PC-3 (cell line): Measurements from ENCODE around the gene ZNF835. TPM values are rescaled to one million over a fixed set of nuclear protein-coding genes. Genes with fewer than 3 reads are reported as not detected.

ENCODE experiments used
- ATAC-seq: fragments of 200-7000 bp; cut with Tn5 transposase; 2 replicates; pipeline ENCODE4 v1.9.1; 2020; ENCODE audit warnings: mild to moderate bottlenecking, moderate library complexity
- BruUV-seq: library from RNA; stranded (reverse); fragments of 400-500 nt; replicated peaks from 2 replicates; lab custom pipeline; 2021; lab: Mats Ljungman, UMichigan
- CTCF ChIA-PET: fragments of 300-600 bp; sonication (Branson Sonifier 250); formaldehyde crosslinking; loops from one replicate; lab custom pipeline; 2022; ENCODE audit warnings: antibody characterized with exemption; lab: Charles Lee
- POLR2A ChIA-PET: fragments of 300-600 bp; sonication (Branson Sonifier 250); formaldehyde crosslinking; loops from one replicate; lab custom pipeline; 2022; ENCODE audit warnings: antibody characterized with exemption; ENCODE audit not compliant: unreplicated experiment; lab: Charles Lee
- DNase-seq: peaks from one replicate; pipeline ENCODE4 v3.0.0-alpha.2; 2015
- H2AFZ ChIP-seq: fragments of 300-600 bp; sonication (generic); 2 replicates; pipeline ENCODE4 v1.6.0; 2016; ENCODE audit warnings: antibody characterized with exemption, low read length
- H3F3A ChIP-seq: fragments of 300-600 bp; sonication (generic); one replicate; pipeline ENCODE4 v1.6.0; 2017; ENCODE audit warnings: antibody characterized with exemption, low read length, control low read depth, mild to moderate bottlenecking; ENCODE audit not compliant: unreplicated experiment
- H3K27ac ChIP-seq: fragments of 300-600 bp; sonication (generic); 2 replicates; pipeline ENCODE4 v1.5.1; 2016; ENCODE audit warnings: mild to moderate bottlenecking, low read length
- H3K27me3 ChIP-seq: fragments of 300-600 bp; sonication (generic); 2 replicates; pipeline ENCODE4 v1.6.1; 2016; ENCODE audit warnings: low read length, mixed read lengths
- H3K36me3 ChIP-seq: fragments of 300-600 bp; sonication (generic); 2 replicates; pipeline ENCODE4 v1.6.1; 2016; ENCODE audit warnings: low read depth, mixed run types, low read length, mixed read lengths
- H3K4me1 ChIP-seq: fragments of 300-600 bp; sonication (generic); 2 replicates; pipeline ENCODE4 v1.5.1; 2016; ENCODE audit warnings: low read length; ENCODE audit not compliant: insufficient read depth
- H3K4me2 ChIP-seq: fragments of 300-600 bp; sonication (generic); 2 replicates; pipeline ENCODE4 v1.6.0; 2016; ENCODE audit warnings: low read length
- H3K4me3 ChIP-seq: fragments of 300-600 bp; sonication (generic); 2 replicates; pipeline ENCODE4 v1.5.1; 2016; ENCODE audit warnings: mild to moderate bottlenecking, low read length, mixed read lengths
- H3K79me2 ChIP-seq: fragments of 300-600 bp; sonication (generic); 2 replicates; pipeline ENCODE4 v1.6.1; 2017; ENCODE audit warnings: low read length, mixed read lengths
- H3K9ac ChIP-seq: fragments of 300-600 bp; sonication (generic); 2 replicates; pipeline ENCODE4 v1.6.0; 2016; ENCODE audit warnings: mild to moderate bottlenecking, low read length
- H3K9me2 ChIP-seq: fragments of 300-600 bp; sonication (generic); replicated peaks from 2 replicates; pipeline ENCODE4 v1.6.1; 2016; ENCODE audit warnings: mixed run types, low read length, mixed read lengths
- H3K9me3 ChIP-seq: fragments of 300-600 bp; sonication (generic); 2 replicates; pipeline ENCODE4 v1.6.1; 2016; ENCODE audit warnings: low read length, mixed read lengths
- H4K20me1 ChIP-seq: fragments of 300-600 bp; sonication (generic); 2 replicates; pipeline ENCODE4 v1.6.1; 2016; ENCODE audit warnings: low read length, mixed read lengths
- EZH2 ChIP-seq: fragments of 300-600 bp; sonication (generic); IDR thresholded peaks from one replicate; pipeline ENCODE4 v1.6.1; 2017; ENCODE audit warnings: antibody characterized with exemption, mild to moderate bottlenecking, low read length; ENCODE audit not compliant: unreplicated experiment
- EZH2phosphoT487 ChIP-seq: fragments of 300-600 bp; sonication (generic); IDR thresholded peaks from 2 replicates; pipeline ENCODE4 v1.6.1; 2018; ENCODE audit warnings: mild to moderate bottlenecking, antibody characterized with exemption, low read length, borderline replicate concordance
- intact Hi-C: fragments of 100-400 bp; cut with micrococcal nuclease; formaldehyde crosslinking; loops from 2 replicates; pipeline ENCODE4 v1.9.0; 2023
- total RNA-seq: library from RNA; depleted of rRNA; stranded (reverse); fragments of >200 nt; gene quantifications from 2 replicates; pipeline ENCODE4 v1.2.3, GENCODE V29; 2014
- TF ChIP-seq, protein P1 (sequence below): fragments of 300-600 bp; sonication (generic); conservative IDR thresholded peaks from 2 replicates; pipeline ENCODE4 v1.5.1; 2017; ENCODE audit warnings: antibody characterized with exemption, low read depth, mild to moderate bottlenecking, low read length

ZNF835 gene
- total RNA-seq, 1 experiment from 2014 or later, result not detected

DNA sequence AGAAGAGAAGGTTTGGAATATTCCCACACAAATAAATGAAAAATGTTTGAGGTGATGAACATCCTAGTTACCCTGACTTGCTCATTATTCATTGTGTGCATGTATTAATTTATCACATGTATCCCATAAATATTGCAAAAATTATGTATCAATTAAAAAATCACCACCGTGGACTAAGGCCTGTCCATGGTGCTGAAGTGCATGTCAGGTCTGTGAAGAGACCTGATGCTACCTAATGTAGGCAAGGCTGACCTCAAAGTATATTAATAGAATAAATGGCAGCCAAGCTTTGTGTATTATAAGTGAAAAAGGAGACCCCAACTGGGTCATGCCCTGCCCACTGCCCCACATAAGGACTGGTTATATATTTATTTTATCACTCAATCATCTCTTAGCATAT lies 34.4 kb upstream of the ZNF835 start:
- Histone ChIP-seq H3K27ac (no peak overlapping the region), H2AFZ (no peak overlapping the region), H4K20me1 (no peaks in the 10 kb centered on the region), H3K9me2 (no peaks in the 10 kb centered on the region), H3K4me1 (no peaks in the 10 kb centered on the region), H3K4me3 (no peak overlapping the region), H3K9me3 (peaks cover 42% of the 10 kb centered on the region), H3F3A (no peaks in the 10 kb centered on the region), H3K27me3 (no peaks in the 10 kb centered on the region), H3K79me2 (no peaks in the 10 kb centered on the region), H3K9ac (no peak overlapping the region), H3K4me2 (no peak overlapping the region), H3K36me3 (no peaks in the 10 kb centered on the region)
- intact Hi-C loops, result no loop called here
- ChIA-PET POLR2A (no interaction called here), CTCF (no interaction called here)
- ATAC-seq, result no peak
- no peak for TF ChIP-seq EZH2
- TF ChIP-seq EZH2phosphoT487, result no peak
- TF ChIP-seq, protein P1, sequence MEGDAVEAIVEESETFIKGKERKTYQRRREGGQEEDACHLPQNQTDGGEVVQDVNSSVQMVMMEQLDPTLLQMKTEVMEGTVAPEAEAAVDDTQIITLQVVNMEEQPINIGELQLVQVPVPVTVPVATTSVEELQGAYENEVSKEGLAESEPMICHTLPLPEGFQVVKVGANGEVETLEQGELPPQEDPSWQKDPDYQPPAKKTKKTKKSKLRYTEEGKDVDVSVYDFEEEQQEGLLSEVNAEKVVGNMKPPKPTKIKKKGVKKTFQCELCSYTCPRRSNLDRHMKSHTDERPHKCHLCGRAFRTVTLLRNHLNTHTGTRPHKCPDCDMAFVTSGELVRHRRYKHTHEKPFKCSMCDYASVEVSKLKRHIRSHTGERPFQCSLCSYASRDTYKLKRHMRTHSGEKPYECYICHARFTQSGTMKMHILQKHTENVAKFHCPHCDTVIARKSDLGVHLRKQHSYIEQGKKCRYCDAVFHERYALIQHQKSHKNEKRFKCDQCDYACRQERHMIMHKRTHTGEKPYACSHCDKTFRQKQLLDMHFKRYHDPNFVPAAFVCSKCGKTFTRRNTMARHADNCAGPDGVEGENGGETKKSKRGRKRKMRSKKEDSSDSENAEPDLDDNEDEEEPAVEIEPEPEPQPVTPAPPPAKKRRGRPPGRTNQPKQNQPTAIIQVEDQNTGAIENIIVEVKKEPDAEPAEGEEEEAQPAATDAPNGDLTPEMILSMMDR, result no peak
- no peak for DNase-seq
- BruUV-seq, result no TSS peak

DNA sequence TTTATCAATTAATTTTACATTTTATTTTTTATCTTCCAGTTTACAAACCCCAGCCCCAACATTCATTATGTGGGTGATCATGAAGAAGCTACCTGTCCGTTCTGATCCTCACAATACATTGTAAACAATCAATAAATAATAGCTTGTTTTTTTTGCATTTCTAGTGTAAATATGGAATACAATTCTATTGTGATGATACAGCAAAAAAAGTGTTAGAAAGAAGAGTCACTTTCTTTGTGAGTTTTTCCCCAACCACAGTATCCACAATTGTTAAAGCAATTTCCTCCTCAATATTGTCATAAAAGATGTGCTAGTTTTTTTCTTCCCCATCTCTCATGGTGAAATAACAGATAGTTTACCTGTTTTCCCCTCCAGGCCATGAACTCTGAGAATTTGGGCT lies 30.3 kb upstream of the ZNF835 start:
- POLR2A ChIA-PET, result no interaction called here
- CTCF ChIA-PET, result no interaction called here
- TF ChIP-seq EZH2 (no peak), EZH2phosphoT487 (no peak)
- TF ChIP-seq, protein P1, result no peak
- H3K9me2 ChIP-seq, result no peaks in the 10 kb centered on the region
- DNase-seq, result no peak
- no peaks in the 10 kb centered on the region for H3K36me3 ChIP-seq
- H3K9me3 ChIP-seq, result peaks cover 37% of the 10 kb centered on the region
- no peak overlapping the region for H2AFZ ChIP-seq
- H3K9ac ChIP-seq, result no peak overlapping the region
- no peaks in the 10 kb centered on the region for H3F3A ChIP-seq
- no peaks in the 10 kb centered on the region for H3K27me3 ChIP-seq
- no peak for ATAC-seq
- no peak overlapping the region for H3K4me2 ChIP-seq
- H4K20me1 ChIP-seq, result no peaks in the 10 kb centered on the region
- BruUV-seq, result no TSS peak
- no peak overlapping the region for H3K27ac ChIP-seq
- no peaks in the 10 kb centered on the region for H3K79me2 ChIP-seq
- no peak overlapping the region for H3K4me3 ChIP-seq
- H3K4me1 ChIP-seq, result no peaks in the 10 kb centered on the region
- intact Hi-C loops, result no loop called here

DNA sequence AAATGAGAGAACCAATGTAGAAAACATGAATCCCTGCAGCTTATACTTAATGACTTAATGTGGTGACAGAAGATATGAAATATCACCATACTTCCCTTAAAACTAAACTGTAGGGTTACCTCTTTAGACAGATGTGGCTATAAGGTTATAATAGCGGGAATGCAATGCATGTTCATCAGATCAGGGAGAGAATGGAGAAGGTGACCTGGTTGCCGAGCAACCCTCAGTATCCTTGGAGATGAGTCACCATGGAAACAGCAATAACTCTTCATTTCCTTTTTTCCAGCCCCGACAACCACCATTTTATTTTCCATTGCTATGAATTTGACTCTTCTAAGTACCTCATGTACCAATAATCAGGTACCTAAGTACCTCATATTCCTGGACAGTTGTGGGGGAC lies 28.0 kb upstream of the ZNF835 start:
- Histone ChIP-seq H3K27me3 (no peaks in the 10 kb centered on the region), H3K9me3 (peaks cover 30% of the 10 kb centered on the region), H3F3A (no peaks in the 10 kb centered on the region), H3K79me2 (no peaks in the 10 kb centered on the region), H4K20me1 (no peaks in the 10 kb centered on the region), H3K9ac (no peak overlapping the region), H3K27ac (no peak overlapping the region), H3K9me2 (no peaks in the 10 kb centered on the region), H2AFZ (no peak overlapping the region), H3K36me3 (no peaks in the 10 kb centered on the region), H3K4me2 (no peak overlapping the region), H3K4me1 (no peaks in the 10 kb centered on the region), H3K4me3 (no peak overlapping the region)
- intact Hi-C loops, result no loop called here
- POLR2A ChIA-PET, result no interaction called here
- TF ChIP-seq EZH2phosphoT487 (no peak), EZH2 (no peak)
- TF ChIP-seq, protein P1, result no peak
- no TSS peak for BruUV-seq
- CTCF ChIA-PET, result no interaction called here
- DNase-seq, result no peak
- ATAC-seq, result no peak
